Activated CD8-positive, alpha-beta memory T cell treated with anti-CD3 and anti-CD28 coated beads for 1 hour (primary cell): ENCODE measurements around the gene TTLL11.
"Not testable (repeated sequence)": the region's sequence is repeated elsewhere in the genome, so short reads cannot be mapped to it uniquely, and the experiment has no call there.

Experiments used
- DNase-seq, 2 donors: peaks; one replicate each; pipeline ENCODE4 v3.0.0-alpha.2; 2020; ENCODE audit warnings: low read depth in 1 of 2; ENCODE audit errors: extremely low read depth in 1 of 2

Gene TTLL11

GRCh38 chr9:121807823-121808278, 285.3 kb downstream of the TTLL11 start:
- DNase-seq, result no peak

- DNase-seq, result no peak
Observed at GRCh38 chr9:121807069-121807822, 285.9 kb downstream of the TTLL11 start.

- DNase-seq, result no peak
Observed at GRCh38 chr9:121802753-121803152, 290.4 kb downstream of the TTLL11 start.

- DNase-seq, result no peak
Observed at GRCh38 chr9:121801579-121801978, 291.5 kb downstream of the TTLL11 start.

DNA sequence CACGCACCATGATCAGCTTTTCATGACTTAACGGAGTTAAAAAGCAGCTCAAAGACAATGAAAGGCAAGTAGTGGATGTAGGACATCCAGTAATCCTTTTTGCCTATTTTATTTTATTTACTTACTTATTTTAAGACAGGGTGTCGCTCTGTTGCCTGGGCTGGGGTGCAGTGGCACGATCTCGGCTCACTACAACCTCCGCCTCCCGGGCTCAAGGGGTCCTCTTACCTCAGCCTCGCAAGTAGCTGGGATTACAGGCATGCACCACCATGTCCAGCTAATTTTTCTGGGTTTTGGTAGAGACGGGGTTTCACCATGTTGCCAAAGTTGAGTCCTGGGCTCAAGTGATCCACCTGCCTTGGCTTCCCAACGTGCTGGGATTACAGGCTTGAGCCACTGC, 292.7 kb downstream of the TTLL11 start:
- no peak for DNase-seq

DNA sequence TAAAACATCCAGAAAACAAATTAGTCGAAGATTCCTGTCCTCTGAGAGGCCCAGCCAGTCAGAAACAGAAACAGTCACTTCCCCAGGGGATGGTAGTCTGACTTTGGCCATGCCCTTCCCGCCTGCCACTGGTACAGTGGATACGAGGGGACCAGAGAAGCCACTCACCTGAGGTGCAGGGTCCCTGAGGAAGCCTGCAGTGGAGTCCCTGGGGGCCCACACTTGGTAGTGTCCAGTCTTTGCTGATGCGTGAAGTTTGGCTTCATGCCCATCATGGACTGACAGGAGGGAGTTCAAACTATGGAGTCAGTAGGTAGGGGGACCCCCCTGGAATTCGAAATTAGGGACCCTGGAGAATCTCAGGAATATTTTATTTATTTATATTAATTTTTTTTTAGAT, 294.2 kb downstream of the TTLL11 start:
- no peak for DNase-seq

GRCh38 chr9:121797081-121797480, 296.0 kb downstream of the TTLL11 start:
- no peak for DNase-seq

DNA sequence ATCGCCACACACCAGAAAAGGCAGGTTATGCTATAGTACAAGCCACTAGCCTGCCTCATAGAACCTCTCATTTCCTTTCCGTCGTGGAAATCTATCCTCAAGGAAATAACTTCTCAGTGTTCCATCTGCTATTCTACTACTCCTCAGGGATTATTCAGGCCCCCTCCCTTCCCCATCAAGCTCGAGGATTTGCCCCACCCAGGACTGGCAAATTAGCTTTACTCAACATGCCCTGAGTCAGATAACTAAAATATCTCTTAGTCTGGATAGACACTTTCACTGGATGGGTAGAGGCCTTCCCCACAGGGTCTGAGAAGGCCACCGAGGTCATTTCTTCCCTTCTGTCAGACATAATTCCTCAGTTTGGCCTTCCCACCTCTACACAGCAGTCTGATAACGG, 298.8 kb downstream of the TTLL11 start:
- DNase-seq, result not testable (repeated sequence)

GRCh38 chr9:121792476-121792875, 300.6 kb downstream of the TTLL11 start:
- DNase-seq, result not testable (repeated sequence)

DNA sequence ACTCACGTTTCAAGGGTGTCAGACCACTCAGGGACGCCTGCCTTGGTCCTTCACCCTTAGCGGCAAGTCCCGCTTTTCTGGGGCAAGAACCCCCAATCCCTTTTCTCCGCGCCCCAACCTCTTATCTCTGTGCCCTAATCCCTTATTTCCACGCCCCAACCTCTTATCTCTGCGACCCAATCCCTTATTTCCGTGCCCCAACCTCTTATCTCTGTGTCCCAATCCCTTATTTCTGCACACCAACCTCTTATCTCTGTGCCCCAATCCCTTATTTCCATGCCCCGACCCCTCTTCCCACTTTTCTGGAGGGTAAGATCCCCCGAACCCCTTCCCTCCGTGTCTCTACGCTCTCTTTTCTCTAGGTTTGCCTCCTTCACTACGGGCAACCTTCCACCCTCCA, 302.3 kb downstream of the TTLL11 start:
- DNase-seq, result no peak

GRCh38 chr9:121788686-121789366, 304.3 kb downstream of the TTLL11 start:
- DNase-seq, result no peak

DNA sequence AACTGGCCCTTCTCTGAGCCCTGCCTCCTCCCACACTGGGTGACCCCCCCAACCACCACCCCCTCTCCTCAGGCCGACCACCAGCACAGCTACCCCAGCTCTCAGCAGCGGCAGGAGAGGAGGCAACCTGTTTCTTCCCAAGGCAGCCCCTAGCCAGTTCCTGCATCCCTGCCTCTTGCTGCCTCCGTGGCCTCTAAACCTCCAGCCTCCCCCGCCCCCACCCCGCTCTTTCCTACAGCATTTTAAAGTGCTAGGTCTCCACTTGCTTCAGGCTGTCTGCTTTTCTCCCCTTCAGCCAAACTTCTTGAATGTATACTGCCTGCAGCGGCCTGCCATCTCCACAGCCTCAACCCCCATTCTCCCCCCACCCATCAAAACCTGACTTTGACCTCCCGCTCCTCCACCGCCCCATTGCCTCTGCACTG, 306.1 kb downstream of the TTLL11 start:
- no peak for DNase-seq

DNA sequence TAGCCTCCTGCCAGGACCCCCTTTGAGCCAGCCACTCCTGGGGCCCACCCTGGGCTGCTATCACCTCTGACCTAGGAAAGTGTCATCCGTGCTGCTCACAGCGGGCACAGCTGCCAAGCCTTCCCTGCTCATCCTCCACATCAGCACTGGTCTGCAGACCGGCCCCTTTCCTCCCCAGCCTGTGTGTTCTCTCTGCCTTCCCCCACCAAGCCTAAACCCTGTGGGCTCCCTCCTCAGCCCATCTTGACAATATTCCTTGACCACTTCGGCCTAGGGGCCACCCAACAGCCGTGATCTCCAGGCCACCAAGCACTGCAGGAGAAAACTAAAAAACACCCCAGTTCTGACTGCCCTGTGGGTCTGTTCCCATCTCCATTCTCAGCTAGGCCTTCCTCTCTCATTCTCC, 306.6 kb downstream of the TTLL11 start:
- no peak for DNase-seq

- no peak for DNase-seq
Observed at GRCh38 chr9:121785673-121786542, 307.2 kb downstream of the TTLL11 start.

- no peak for DNase-seq
Observed at GRCh38 chr9:121784731-121785411, 308.2 kb downstream of the TTLL11 start.

DNA sequence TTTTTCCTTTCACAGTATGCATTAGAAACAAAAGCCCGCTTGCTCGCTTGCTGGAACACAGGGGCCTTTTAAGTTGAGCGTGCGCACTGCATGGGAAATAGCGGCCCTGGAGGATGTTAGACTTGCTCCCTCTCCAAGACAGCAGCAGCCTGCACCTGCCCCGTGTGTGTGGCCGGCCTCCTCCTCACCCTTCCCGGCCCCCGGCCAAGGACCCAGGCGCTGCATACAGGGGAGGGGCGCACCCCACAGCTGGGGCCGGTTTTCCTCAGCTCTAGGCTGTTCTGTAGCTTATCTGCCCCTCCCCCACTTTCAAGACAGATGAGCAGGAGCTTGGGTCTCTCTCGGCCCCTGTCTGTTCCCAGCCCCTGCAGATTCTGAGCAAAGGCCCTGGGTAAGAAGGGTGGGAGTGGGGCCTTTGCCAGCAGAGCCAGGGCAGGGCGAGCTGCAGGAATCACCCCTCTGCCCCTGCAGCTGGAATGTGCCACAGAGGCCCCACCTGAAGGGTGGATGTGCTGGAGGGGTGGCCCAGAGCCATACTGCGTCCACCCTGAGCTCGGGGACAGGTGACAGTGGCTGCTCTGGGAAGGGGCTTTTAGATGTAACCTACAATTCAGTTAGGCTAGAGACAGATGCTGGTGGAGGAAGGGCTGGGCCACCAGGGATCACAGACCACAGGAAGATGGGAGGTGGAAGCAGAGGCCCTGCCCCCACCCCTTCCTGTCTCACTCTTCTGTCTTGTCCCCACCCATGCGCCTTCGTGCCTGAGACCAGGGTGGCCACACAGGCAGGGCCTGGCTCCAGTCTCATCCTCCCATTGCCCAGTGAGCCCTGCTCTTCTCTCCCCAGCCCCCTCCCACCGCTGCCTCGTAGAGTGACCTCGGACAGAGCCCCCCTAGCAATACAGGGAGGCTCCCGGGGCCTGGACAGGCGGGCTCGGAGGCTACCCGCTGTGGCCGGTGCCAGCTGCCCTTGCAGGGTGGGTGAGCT, 309.3 kb downstream of the TTLL11 start:
- DNase-seq, result no peak

DNA sequence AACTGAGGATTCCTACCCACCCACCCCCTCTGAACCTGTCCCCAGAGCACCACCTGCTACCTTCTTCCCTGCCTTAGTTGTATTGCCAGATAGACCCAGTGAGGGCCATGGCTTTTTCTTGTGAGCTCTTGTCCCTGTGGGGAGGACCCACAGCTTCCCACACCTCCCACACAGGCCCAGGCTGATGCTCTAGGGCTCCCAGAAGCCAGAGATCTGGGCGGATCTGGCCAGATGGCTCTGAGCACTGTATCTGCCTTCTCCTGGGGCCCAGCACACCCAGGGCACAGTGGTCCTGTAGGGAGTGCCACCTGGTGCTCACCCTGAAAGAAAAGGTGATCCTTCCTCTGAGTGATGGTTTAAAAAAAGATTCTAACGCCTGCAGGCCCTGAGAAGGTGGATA, 310.0 kb downstream of the TTLL11 start:
- no peak for DNase-seq

DNA sequence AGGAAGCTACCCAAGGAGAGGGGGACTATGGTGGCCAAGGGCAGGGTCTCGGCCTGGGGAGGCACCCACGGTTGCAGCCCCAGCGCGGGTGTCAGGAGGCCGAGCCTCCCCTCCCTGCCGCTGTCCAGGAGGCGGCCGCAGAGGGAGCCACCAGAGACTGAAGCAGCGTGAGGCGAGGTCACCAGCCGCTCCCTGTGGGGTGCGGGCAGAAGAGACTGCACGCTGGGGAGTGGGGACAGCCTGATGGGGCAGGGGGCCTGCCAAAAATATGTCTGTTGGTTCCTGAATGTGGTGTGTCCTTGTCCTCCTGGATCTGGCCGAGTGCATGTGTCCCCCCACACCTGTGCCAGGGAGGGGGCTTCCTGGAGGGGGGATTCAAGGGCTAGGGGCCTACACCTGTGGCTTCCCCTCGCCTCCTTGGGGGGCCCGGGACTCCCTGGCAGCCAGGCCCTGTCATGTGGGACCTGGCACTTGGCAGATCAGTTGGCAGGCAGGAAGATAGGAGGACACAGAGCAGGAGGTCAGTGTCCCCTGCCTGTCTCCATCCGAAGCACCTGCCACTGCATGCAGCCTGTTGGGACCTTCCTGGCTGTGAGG, 310.5 kb downstream of the TTLL11 start:
- no peak for DNase-seq
